ENCODE measurements around the gene TRAPPC8. TPM values are rescaled to one million over a fixed set of nuclear protein-coding genes. Genes with fewer than 3 reads are reported as not detected.
"Not testable (repeated sequence)": the region's sequence is repeated elsewhere in the genome, so short reads cannot be mapped to it uniquely, and the experiment has no call there.

TRAPPC8 gene
- total RNA-seq, 1 donor: 26.7 TPM

DNA sequence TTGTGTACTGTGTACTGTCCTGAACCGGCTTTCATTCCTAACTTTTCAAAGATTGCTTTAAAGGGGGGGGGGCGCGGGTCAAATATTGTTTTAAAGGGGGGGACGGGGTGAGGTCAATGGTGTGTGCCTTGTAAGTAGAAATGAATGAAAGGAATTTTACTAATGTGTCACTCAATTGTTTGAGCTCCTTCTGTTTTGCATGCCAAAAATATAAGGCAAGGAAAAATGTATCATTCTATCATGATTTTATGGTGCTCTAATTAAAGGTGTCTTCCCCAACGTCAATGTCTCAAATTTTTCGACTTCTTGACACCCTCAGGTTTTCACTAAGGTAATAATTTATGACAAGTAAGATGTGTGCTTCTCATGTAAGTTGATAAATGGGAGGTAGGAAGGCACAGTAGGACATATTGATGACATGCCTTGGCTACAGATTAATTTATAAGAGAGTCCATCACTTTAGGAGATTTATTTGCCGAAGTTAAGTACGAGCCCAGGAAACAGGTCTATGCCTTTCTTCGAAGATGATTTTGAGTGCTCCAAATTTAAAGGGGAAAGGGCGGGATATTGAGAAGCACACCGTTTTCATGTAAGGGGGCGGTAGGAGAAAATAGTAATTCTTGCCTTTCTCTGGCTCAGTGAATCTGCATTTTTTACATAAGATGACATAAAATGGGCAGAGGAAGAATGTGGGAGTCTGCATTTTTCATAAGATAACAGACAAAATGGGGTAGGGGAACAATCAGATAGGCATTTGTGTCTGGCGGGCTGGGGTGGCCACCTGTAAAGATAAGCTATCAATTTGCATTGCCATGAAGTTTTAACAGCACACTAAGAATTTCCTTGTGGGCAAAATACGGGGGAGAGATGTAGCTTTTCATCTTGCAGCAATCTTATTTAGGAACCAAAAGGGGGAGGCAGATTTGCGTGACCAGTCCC lies 1.2 kb upstream of the TRAPPC8 start:
- DNase-seq (ENCODE audit: low read depth in 2 of 3, low spot score in 2 of 3): no peak

DNA sequence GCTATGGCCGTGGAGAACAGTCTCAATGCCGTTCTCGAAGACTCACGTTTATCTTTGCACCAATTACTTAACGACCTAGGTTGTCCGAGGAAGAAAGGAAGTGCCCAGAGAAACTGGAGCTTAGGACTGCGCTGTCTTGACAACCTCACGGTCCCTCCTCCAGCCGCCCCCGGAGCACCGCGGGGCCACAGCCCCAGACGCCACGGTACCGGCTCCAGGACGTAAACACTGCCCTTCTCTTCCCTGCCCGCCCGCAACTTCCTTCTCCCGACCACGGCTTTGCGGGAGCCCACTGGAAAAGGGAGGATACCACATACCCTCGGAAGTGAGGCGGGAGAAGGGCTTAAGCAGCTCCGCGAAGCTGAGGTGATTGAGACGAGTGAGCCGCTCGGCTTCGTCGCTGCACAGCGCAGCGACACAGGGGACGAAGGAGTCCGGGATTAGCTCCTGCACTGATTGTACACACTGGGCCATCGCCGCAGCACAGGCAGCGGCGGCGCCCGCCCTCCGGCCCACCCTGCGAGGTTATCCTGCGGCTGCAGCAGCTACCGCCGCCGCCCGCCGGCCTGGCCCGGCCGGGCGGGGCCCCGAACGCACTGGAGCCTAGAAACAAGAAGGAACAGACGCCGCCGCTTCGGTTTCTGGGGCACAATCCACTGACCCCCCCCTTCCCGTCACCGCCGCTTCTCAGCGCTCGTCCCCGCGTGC lies 483 bp downstream of the TRAPPC8 start:
- peak; percentile 31 to 43 (median 38) for DNase-seq (ENCODE audit: low read depth in 2 of 3, low spot score in 2 of 3)

DNA sequence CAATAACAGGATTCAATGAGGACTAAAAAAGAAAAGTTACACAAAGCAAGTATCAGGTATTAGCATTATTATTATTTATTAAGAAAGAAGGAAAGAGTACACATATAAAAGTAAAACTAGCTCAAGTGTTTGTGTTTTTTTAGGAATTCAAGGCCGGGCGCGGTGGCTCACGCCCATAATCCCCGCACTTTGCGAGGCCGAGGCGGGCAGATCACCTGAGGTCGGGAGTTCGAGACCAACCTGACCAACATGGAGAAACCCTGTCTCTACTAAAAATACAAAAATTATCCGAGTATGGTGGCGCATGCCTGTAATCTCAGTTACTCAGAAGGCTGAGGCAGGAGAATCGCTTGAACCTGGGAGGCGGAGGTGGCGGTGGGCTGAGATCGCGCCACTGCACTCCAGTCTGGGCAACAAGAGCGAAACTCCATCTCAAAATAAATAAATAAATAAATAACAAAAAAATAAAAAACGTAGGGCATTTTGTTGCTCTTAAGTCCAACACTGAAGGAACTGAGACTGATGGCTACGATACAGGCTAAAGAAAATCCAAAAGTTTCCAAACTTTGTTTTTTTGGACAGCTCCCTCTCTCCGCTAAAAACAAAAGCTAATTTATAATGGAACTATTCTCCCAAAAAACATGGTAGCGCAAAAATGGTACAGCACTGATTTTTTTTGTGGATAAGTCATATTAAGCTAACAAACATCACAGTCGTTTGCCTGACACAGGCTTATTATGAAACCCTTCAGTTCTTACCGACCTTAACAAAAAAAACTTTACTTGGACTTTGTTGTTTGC lies 1.7 kb downstream of the TRAPPC8 start:
- DNase-seq (ENCODE audit: low read depth in 2 of 3, low spot score in 2 of 3): no peak

DNA sequence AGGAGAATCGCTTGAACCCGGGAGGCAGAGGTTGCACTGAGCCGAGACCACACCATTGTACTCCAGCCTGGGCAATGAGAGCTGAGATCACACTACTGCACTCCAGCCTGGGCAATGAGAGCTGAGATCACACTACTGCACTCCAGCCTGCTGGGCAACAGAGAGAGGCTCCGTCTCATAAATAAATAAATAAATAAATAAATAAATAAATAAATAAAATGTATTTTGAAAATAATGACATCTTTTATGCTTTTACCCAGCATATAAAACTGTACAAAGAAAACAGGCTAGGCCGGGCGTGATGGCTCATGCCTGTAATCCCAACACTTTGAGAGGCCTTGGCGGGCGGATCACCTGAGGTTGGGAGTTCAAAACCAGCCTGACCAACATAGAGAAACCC lies 8.2 kb downstream of the TRAPPC8 start:
- not testable (repeated sequence) for DNase-seq (ENCODE audit: low read depth in 2 of 3, low spot score in 2 of 3)

DNA sequence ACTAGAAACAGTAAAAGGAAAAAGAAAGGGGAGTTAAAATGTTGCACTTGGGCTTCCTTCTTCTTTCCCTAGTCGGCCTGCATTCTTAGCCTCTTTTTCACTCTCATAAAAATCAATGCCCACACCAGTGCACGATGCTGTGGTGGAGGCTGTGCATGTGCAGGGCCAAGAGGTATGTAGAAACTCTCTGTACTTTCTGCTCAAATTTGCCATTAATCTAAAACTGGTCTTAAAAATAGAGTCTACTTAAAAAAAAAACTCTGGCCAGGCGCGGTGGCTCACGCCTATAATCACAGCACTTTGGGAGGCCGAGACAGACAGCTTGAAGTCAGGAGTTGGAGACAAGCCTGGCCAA lies 11.1 kb downstream of the TRAPPC8 start:
- DNase-seq (ENCODE audit: low read depth in 2 of 3, low spot score in 2 of 3): no peak

DNA sequence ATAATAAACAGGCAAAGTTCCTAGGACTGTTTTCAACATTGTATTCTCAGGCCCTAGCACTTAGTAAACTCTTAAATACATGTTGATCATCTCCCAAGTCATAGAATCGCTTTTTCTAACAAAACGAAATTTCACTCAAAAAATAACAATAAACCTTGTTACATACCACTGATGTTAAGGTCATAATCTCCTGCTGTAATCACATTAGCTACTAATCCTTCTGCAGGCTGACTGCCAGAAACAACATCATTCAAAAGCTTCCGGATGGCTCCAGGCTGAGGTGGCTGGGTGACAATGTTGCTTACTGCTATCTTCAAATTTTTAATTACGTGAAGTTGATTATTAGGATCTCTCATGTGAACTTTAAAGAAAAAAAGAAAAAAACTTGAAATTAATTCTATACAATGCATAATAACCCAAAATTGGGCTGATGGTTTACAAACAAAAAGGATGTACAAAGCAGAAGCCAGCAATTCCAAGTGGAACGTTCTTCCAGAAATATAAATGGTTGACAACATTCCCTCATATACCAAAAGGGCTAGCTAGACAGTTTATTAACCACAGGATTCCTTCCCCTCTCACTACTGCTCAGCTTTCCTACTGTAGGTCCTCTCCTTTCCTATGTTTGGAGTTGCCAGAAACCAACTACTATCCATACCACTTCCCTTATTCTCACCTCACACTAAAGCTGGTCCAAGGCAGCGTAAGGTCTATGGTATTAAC lies 11.6 kb downstream of the TRAPPC8 start:
- DNase-seq (ENCODE audit: low read depth in 2 of 3, low spot score in 2 of 3): no peak

DNA sequence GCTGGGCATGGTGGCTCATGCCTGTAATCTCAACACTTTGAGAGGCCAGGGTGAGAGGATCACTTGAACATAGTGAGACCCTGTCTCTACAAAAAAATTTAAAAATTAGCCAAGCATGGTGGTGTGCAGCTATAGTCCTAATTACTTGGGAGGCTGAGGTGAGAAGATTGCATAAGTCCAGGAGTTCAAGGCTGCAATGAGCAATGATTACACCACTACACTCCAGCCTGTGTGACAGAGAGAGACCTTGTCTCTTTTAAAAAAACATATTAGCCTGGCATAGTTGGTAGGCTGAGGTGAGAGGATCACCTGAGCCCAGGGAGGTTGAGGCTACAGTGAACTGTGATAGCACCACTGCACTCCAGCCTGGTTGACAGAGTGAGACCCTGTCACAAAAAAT lies 13.7 kb downstream of the TRAPPC8 start:
- DNase-seq (ENCODE audit: low read depth in 2 of 3, low spot score in 2 of 3): no peak

DNA sequence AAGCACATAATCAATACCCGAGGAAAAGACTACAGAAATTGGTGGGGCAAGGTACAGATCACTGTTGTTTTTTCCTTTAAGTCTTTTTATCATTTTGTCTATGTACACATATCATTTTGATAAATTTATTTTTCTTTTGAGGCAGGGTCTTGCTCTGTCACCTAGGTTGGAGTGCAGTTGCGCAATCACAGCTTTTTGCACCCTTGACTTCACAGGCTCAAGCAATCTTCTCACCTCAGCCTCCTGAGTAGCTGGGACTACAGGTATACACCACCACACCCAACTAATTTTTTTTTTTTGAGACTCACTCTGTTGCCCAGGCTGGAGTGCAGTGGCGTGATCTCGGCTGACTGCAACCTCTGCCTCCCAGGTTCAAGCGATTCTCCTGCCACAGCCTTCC lies 15.9 kb downstream of the TRAPPC8 start:
- DNase-seq (ENCODE audit: low read depth in 2 of 3, low spot score in 2 of 3): not testable (repeated sequence)

DNA sequence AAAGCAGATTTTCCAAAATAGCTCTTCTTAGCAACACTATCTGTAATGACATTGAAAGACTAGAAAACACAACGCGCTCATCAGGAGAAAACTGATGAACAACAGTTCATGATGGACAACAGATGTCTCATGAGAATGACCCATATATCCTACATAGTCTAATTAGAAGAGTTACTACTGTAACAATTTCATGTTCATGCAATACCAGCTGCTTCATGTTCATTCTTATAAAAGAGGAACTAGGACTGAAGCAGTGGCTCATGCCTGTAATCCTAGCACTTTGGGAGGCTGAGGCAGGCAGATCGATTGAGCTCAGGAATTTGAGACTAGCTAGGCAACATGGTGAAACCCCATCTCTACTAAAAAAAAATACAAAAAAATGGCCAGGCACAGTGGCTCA lies 22.7 kb downstream of the TRAPPC8 start:
- DNase-seq (ENCODE audit: low read depth in 2 of 3, low spot score in 2 of 3): no peak

DNA sequence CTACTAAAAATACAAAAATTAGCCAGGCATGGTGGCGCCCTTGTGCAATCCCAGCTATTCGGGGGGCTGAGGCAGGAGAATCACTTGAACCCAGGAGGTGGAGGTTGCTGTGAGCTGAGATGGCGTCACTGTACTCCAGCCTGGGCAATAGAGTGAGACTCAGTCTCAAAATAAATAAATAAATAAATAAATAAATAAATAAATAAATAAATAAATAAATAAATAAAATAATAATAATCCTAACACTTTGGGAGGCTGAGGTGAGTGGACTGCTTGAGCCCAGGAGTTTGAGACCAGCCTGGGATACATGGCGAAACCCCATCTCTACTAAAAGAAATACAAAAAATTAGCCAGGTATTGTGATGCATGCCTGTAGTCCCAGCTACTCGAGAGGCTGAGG lies 23.6 kb downstream of the TRAPPC8 start:
- not testable (repeated sequence) for DNase-seq (ENCODE audit: low read depth in 2 of 3, low spot score in 2 of 3)

DNA sequence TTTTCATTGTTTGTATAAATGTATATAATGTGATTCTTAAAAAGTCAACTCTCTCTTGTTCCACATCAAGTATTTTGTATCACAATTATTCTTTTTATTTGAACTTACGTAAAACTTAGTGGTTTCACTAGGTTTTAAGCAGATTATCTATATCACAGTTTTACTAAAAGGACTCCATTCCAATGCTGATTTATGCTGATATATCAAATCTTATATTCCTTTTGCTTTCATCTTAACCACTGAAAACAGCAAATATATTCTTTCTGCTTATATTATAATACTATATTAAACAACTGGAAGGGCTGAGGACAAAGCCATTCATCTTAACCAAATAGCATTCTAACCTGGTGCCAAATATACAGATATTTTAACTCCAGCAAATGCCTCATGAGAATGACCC lies 24.2 kb downstream of the TRAPPC8 start:
- no peak for DNase-seq (ENCODE audit: low read depth in 2 of 3, low spot score in 2 of 3)

DNA sequence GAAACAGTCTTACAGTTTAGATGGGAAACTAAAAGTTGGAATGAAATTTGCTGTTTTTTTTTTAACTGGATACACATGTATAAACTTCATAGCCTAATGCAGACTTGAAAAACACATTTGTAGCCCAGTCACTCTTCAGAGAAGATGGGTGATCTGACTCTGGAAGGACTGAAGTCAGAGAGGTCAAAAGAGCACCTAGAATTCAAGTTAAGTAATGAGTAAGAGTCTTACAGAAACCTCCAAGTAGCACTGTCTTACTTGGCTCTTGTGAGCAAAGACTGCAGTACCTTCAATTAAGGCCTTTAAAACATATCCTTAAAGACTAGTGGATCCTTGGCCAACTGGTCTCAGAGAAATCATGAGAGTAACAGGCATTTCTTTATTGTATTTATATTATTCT lies 41.9 kb downstream of the TRAPPC8 start:
- DNase-seq (ENCODE audit: low read depth in 2 of 3, low spot score in 2 of 3): no peak

DNA sequence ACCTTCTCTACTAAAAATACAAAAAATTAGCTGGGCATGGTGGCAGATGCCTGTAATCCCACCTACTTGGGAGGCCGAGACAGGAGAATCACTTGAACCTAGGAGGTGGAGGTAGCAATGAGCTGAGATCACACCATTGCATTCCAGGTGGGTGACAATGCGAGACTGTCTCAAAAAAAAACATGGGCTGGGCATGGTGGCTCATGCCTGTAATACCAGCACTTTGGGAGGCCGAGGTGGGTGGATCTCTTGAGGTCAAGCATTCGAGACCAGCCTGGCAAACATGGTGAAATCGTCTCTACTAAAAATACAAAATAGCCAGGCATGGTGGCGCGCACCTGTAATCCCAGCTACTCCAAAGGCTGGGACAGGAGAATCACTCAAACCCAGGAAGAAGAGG lies 43.2 kb downstream of the TRAPPC8 start:
- DNase-seq (ENCODE audit: low read depth in 2 of 3, low spot score in 2 of 3): not testable (repeated sequence)

DNA sequence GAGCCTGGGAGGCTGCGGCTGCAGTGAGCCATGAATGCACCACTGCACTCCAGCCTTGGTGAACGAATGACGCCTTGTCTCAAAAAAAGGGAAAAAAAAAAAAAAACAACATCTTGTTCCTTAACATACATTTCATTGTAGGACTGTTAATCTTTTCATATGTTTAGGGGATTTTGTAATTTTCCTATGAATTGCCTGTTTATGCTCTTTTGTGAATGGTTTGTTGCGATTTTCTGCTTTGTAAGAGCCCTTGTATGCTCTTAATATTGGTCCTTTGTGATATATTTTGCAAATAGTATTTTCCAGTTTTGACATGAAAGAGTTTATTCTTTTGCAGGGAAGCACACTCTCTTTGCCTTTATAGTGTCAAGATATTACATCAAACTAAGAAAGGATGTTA lies 50.0 kb downstream of the TRAPPC8 start:
- DNase-seq (ENCODE audit: low read depth in 2 of 3, low spot score in 2 of 3): no peak

DNA sequence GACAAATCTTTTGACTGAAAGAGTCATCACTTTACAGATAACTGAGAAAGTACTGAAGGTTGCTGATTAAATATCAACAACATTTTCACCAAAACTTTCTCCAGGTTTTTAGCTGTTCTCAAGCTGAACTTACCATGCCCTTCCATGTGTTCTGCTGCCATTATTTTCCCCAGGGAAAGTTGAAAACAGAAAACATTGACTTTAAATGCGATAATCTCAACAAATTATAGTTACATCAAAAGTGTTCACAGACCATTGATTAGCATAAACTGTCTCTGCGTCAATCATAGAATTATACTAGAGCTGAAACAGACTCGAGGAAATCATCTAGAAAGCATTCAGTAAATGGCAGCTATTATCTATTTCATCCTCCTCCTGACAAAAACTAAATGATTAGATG lies 51.4 kb downstream of the TRAPPC8 start:
- no peak for DNase-seq (ENCODE audit: low read depth in 2 of 3, low spot score in 2 of 3)

DNA sequence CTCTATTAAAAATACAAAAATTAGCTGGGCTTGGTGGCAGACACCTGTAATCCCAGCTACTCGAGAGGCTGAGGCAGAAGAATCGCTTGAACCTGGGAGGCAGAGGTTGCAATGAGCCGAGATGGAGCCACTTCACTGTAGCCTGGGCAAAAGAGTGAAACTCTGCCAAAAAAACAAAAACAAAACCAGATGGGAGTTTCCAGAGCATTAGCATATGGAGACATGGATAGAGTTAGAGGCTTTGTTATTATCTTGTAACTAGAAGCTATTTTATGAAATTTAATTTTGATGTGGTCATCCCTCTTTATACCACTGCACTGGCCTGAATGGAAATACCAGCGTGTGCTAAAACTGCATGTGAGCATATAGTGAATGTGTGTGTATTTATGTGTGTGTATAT lies 58.9 kb downstream of the TRAPPC8 start:
- DNase-seq (ENCODE audit: low read depth in 2 of 3, low spot score in 2 of 3): no peak

DNA sequence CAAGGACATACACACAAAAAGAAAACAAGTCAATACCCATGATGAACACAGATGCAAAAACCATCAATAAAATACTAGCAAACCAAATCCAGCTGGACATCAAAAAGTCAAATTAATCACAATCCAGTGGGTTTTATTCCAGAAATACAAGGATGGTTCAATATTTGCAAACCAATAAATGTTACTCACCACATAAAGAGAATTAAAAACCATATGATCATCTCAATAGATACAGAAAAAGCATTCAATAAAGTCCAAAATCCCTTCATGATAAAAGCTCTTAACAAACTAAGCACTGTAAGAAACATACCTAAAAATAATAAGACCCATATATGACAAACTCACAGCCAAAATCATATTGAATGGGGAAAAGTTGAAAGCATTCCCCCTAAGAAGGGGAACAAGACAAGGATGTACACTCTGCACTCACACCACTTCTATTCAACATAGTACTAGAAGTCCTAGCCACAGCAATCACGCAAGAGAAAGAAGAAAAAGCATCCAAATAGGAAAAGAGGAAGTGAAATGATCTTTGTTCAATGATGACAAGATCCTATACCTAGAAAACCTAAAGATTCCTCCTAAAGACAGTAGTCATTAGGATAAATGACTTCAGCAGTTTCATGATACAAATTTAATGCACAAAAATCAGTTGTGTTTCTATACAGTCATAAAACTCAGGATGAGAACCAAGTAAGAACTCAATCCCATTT lies 62.6 kb downstream of the TRAPPC8 start:
- peak in 1 of 3 donors; percentile 1 for DNase-seq (ENCODE audit: low read depth in 2 of 3, low spot score in 2 of 3)

DNA sequence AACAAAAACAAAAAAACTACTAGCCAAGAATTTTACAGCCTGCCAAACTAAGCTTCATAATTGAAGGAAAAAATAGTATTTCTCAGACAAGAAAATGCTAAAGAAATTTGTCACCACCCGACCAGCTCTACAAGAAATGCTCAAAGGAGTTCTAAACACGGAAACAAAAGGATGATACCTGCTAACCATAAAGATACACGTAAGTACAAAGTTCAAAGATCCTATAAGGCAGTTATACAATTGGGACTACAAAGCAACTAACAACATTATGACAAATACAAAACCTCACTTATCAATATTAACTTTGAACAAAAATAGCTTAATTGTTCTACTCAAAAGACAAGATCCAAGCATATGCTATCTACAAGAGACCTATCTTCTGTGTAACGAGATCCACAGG lies 64.6 kb downstream of the TRAPPC8 start:
- DNase-seq (ENCODE audit: low read depth in 2 of 3, low spot score in 2 of 3): no peak

DNA sequence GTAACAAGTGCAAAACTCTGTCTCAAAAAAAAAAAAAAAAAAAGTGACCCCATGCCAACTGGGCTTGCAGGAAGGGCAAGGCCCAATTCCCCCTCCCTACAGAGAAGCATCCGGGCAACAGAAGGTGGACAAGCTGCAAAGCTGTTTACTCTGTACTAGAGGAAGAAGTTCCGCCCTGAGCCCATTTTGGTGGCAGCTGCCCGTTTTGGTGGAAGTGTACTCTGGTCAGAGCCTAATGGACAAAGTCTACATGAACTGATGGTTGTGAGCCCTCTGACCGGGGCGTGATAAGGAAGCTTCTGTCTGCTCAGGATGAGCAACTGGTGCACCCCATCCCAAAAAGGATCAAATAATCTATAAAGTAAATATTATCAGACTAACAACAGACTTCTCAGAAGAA lies 65.0 kb downstream of the TRAPPC8 start:
- DNase-seq (ENCODE audit: low read depth in 2 of 3, low spot score in 2 of 3): no peak

DNA sequence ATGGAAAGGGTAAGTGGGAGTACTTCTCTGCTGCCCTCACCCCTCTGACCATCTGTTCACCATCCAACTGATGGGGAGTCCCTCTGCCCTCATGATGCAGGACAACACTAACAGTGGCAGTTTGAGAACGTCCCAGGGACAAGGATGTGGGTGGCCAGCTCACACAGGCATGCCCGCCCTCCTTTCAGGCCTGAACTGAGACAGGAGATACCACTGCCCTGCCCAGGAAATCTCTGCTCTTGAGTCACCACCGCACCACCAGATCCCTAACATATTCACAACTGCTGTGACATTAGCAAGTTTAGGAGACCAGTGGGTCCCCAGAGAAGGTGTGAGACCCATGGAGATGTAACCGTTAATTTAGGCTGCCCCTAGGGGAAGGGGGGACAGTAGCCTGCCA lies 66.2 kb downstream of the TRAPPC8 start:
- no peak for DNase-seq (ENCODE audit: low read depth in 2 of 3, low spot score in 2 of 3)

Measured in hematopoietic multipotent progenitor cell (in vitro differentiated cells).